ENCODE data around the gene CLHC1. TPM values are rescaled to one million over a fixed set of nuclear protein-coding genes. Genes with fewer than 3 reads are reported as not detected.
"Not testable (repeated sequence)": the region's sequence is repeated elsewhere in the genome, so short reads cannot be mapped to it uniquely, and the experiment has no call there.

CLHC1 gene
- total RNA-seq, 1 donor from 2014 or later, result 46.7 TPM

DNA sequence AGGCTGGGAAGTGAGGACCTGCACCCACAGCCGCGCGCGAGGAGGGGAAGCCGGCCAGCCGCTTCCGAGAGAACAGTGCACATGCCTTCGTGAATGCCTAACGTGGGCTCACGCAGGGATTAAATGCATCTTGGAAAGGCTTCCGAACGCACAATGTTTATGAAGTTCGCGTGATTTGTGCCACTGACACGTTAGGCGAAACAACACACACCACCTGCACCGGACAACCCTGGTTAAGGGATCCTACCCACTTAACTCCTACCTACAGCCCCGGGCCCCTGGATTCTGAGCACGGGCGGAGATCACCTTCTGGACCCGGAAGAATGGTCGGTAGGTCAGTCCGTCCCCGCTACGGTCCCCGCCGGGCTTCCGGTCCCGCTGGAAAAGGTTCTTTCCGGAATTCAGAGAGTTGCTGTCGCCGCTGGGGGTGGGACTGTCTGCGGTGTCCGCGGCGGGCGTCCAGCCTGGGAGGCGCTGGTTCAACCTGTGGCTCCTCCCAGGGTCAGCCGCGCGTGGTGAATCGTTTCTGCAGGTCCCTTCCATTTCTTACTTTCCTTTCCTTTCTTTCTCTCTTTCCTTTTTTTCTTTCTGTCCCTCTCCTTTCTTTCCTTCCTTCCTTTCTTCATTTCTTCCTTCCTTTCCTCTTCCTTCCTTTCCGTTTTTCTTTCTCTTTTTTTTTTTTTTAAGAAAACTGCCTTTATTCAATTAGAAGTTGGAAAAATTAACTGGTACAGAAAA is 37.0 kb upstream of the CLHC1 start, which contains the start of gene MTIF2:
Gene MTIF2, minus strand, starts transcription at position 325 of the 738 bp plus-strand sequence. CDS start 5,373 bp downstream, outside the sequence.
- TF ChIP-seq, protein P1, sequence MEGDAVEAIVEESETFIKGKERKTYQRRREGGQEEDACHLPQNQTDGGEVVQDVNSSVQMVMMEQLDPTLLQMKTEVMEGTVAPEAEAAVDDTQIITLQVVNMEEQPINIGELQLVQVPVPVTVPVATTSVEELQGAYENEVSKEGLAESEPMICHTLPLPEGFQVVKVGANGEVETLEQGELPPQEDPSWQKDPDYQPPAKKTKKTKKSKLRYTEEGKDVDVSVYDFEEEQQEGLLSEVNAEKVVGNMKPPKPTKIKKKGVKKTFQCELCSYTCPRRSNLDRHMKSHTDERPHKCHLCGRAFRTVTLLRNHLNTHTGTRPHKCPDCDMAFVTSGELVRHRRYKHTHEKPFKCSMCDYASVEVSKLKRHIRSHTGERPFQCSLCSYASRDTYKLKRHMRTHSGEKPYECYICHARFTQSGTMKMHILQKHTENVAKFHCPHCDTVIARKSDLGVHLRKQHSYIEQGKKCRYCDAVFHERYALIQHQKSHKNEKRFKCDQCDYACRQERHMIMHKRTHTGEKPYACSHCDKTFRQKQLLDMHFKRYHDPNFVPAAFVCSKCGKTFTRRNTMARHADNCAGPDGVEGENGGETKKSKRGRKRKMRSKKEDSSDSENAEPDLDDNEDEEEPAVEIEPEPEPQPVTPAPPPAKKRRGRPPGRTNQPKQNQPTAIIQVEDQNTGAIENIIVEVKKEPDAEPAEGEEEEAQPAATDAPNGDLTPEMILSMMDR (IDR thresholded peaks at IDR 0.05; ENCODE audit: unreplicated experiment), result no peak
- peak; percentile 68 to 88 for DNase-seq (ENCODE audit: low spot score in 2 of 2, unreplicated experiment in 2 of 2)
- no peaks in the 10 kb centered on the region for H3K9me3 Mint-ChIP-seq
- no peaks in the 10 kb centered on the region for H3K27me3 Mint-ChIP-seq (ENCODE audit: low read depth)
- H3K27ac Mint-ChIP-seq, result peak within 1 kb of the TSS; percentile 98
- peaks cover 4% of the 10 kb centered on the region for H3K36me3 Mint-ChIP-seq
- H3K4me1 Mint-ChIP-seq, result peaks cover 18% of the 10 kb centered on the region
- peak within 1 kb of the TSS; percentile 93 for H3K4me3 Mint-ChIP-seq

DNA sequence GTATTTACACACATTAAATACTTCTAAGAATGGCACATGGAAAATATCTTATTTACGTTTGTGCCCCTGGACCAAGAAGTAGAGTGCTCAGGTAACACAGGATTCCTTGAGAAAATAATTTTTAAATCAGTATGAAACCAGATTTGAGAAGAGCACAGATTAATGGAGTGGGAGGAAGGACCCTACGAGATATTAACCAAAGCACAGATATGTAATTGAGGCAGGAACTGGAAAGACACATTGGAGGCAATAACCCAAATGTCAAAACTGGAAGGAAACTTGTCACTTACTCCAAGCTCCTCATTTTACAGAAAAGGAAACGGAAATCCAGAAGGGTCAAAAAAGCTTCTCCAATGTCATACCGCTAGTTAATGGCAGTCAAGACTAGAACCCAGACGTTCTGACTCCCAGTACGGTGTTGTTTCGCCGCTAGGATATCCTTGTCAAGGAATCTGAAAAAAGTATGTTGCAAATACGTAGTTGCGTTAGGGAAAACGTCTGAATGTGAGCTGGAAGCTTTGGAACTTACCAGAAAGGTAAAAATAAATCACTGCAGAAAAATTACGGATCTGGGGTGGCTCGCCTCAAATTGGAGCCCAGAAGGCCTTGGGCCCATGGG is 36.3 kb upstream of the CLHC1 start:
- TF ChIP-seq, protein P1 (IDR thresholded peaks at IDR 0.05; ENCODE audit: unreplicated experiment), result no peak
- DNase-seq (ENCODE audit: low spot score in 2 of 2, unreplicated experiment in 2 of 2), result no peak
- Mint-ChIP-seq H3K27ac (peak overlapping the region; percentile 98), H3K36me3 (peaks cover 4% of the 10 kb centered on the region), H3K4me3 (peak overlapping the region; percentile 93), H3K27me3 (ENCODE audit: low read depth) (no peaks in the 10 kb centered on the region), H3K9me3 (no peaks in the 10 kb centered on the region), H3K4me1 (peaks cover 18% of the 10 kb centered on the region)

DNA sequence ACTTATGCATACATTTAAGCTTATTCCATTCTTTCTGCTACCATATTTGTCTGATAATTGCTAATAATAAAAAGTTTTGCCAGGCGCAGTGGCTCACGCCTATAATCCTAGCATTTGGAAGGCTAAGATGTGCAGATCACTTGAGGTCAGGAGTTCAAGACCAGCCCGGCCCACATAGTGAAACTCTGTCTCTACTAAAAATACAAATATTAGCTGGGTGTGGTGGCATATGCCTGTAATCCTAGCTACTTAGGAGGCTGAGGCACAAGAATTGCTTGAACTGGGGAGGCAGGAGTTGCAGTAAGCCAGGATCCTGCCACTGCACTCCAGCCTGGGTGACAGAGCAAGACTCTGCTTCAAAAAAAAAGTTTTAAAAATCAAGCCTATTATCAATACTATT is 27.5 kb upstream of the CLHC1 start:
- not testable (repeated sequence) for H3K4me1 Mint-ChIP-seq; H3K9me3 Mint-ChIP-seq; H3K36me3 Mint-ChIP-seq; DNase-seq (ENCODE audit: low spot score in 2 of 2, unreplicated experiment in 2 of 2); H3K27me3 Mint-ChIP-seq (ENCODE audit: low read depth); H3K27ac Mint-ChIP-seq; H3K4me3 Mint-ChIP-seq

DNA sequence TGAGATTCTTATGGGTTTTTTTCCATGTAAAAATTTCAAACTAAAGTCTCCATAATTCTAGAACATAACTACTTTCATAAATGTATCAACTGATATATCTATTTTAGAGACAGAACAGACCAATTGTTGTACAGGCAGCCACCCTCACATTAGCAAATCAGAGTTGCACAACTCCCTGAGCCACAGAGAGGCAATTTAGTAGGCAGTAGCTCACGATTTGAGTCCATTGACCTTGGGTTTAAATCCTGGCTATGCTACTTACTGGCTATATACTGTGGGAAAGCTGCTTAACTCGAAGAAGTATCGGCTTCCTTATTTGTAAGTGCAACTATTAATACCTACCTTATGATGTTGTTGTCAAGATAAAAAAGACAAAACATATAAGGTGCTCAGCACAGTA is 20.7 kb upstream of the CLHC1 start:
- TF ChIP-seq, protein P1 (IDR thresholded peaks at IDR 0.05; ENCODE audit: unreplicated experiment), result no peak
- Mint-ChIP-seq H3K27ac (no peak overlapping the region), H3K36me3 (peaks cover 18% of the 10 kb centered on the region), H3K9me3 (no peaks in the 10 kb centered on the region), H3K27me3 (ENCODE audit: low read depth) (no peaks in the 10 kb centered on the region), H3K4me3 (no peak overlapping the region), H3K4me1 (no peaks in the 10 kb centered on the region)
- no peak for DNase-seq (ENCODE audit: low spot score in 2 of 2, unreplicated experiment in 2 of 2)

DNA sequence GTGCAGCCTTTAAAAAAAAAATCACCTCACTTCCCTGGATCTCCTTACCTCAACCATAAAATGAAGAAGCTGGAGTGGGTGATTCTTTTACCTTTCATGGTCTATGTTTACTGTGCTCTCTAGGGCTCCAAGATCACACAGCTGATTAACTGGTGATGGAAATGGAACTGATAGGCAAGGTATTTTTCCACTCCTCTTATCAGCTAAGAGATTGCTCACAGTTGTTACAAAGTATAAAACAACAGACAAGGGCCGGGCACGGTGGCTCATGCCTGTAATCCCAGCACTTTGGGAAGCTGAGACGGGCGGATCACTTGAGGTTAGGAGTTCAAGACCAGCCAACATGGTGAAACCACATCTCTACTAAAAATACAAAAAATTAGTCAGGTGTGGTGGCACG is 14.9 kb upstream of the CLHC1 start:
- Mint-ChIP-seq H3K27ac (no peak overlapping the region), H3K4me3 (no peak overlapping the region), H3K27me3 (ENCODE audit: low read depth) (no peaks in the 10 kb centered on the region), H3K9me3 (no peaks in the 10 kb centered on the region), H3K36me3 (peaks cover 16% of the 10 kb centered on the region), H3K4me1 (no peaks in the 10 kb centered on the region)
- TF ChIP-seq, protein P1 (IDR thresholded peaks at IDR 0.05; ENCODE audit: unreplicated experiment), result no peak
- no peak for DNase-seq (ENCODE audit: low spot score in 2 of 2, unreplicated experiment in 2 of 2)

DNA sequence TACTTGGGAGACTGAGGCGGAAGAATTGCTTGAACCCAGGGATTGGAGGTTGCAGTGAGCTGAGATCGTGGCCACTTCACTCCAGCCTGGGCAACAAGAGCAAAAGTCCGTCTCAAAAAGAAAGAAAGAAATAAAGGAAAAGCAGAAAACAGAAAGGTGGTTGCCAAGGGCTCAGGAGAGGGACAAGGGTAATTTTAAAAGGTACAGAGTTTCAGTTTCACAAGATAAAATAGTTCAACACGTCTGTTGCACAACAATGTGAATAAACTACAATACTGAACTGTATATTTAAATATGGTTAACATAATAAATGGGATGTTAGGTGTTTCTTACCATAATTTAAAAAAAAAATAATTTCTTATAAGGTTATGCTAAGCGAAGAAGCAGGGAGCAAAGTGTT is 13.3 kb upstream of the CLHC1 start:
- Mint-ChIP-seq H3K9me3 (no peaks in the 10 kb centered on the region), H3K4me1 (no peaks in the 10 kb centered on the region), H3K36me3 (peaks cover 14% of the 10 kb centered on the region), H3K4me3 (no peak overlapping the region), H3K27ac (no peak overlapping the region), H3K27me3 (ENCODE audit: low read depth) (no peaks in the 10 kb centered on the region)
- no peak for DNase-seq (ENCODE audit: low spot score in 2 of 2, unreplicated experiment in 2 of 2)
- TF ChIP-seq, protein P1 (IDR thresholded peaks at IDR 0.05; ENCODE audit: unreplicated experiment), result no peak

All from mesothelial cell of epicardium (in vitro differentiated cells).